Mucosa of descending colon (tissue), 3 donors: ENCODE results near the gene CCDC157. TPM values are rescaled to one million over a fixed set of nuclear protein-coding genes. Genes with fewer than 3 reads are reported as not detected.

Experiments used
- ATAC-seq: fragments of 200-7000 bp; cut with Tn5 transposase; one replicate; pipeline ENCODE4 v1.9.1; 2020; ENCODE audit warnings: mild to moderate bottlenecking, moderate library complexity
- DNase-seq, 3 donors: peaks; one replicate each; pipeline ENCODE4 v3.0.0-alpha.2; 2020
- H3K36me3 ChIP-seq: fragments of 200-600 bp; one replicate; pipeline ENCODE4 v1.8.0; 2021; ENCODE audit warnings: low read depth, mild to moderate bottlenecking
- H3K4me1 ChIP-seq: fragments of 200-600 bp; one replicate; pipeline ENCODE4 v1.8.0; 2021; ENCODE audit warnings: low read depth, mild to moderate bottlenecking
- H3K4me3 ChIP-seq: fragments of 200-600 bp; one replicate; pipeline ENCODE4 v1.8.0; 2021; ENCODE audit warnings: mild to moderate bottlenecking
- H3K9me3 ChIP-seq: fragments of 200-600 bp; one replicate; pipeline ENCODE4 v1.8.0; 2021; ENCODE audit warnings: mild to moderate bottlenecking
- CTCF ChIP-seq: fragments of 200-600 bp; IDR thresholded peaks from one replicate; pipeline ENCODE4 v1.8.0; 2022; ENCODE audit warnings: antibody characterized with exemption, mild to moderate bottlenecking
- intact Hi-C, 2 donors: fragments of 100-400 bp; cut with DNase I in 1 of 2; cut with micrococcal nuclease in 1 of 2; formaldehyde crosslinking; loops; one replicate each; pipeline versions ENCODE4 v1.11.0 to v1.11.1; 2022; cut with DNase I, micrococcal nuclease
- long read RNA-seq, 2 donors: library from polyadenylated mRNA; unstranded; transcript quantifications; one replicate each; pipeline ENCODE4 v2.0.0, GENCODE V29; 2019 to 2021
- total RNA-seq, 3 donors: library from RNA; stranded (reverse); fragmentation: NEBNext Ultra II Directional in 2 of 3; extraction: Animal tissue kit (Norgen Biotek cat#: 25700) in 2 of 3; gene quantifications; one replicate each; pipeline versions ENCODE4 v1.2.1 to v1.2.4, GENCODE V29; 2021 to 2023
- donor health status: DM: no; HTN: no; CAD: no; lungs with moderate emphysema.
- donor health status: DM: no; HTN: no; CAD: no.
- donor health status: DM: no; HTN: yes; CAD: no.

The CCDC157 gene
- 1 to 10 TPM; 1.6 to 2.2 (median 1.8) TPM for total RNA-seq
- long read RNA-seq, donor 1, partial matches to known transcripts = 0 of 4 reads
- long read RNA-seq, donor 1, other reads (novel, unspliced or antisense) = 4 of 4 reads
- long read RNA-seq, donor 2 = 0 reads

GRCh38 chr22:30356449-30357235 lies at the start of gene CCDC157, which contains the start of gene SF3A1:
Gene CCDC157 (plus strand): TSS chr22:30357007. CDS start chr22:30366001, 8,994 bp downstream.
Gene SF3A1 (minus strand): TSS chr22:30356894. CDS start chr22:30356792, 102 bp downstream.
- intact Hi-C loops = no loop called here

GRCh38 chr22:30307041-30307574 lies 49.7 kb upstream of the CCDC157 start:
- no peak for TF ChIP-seq CTCF
- Histone ChIP-seq H3K9me3 (no peaks in the 10 kb centered on the region), H3K4me1 (peaks cover 88% of the 10 kb centered on the region), H3K36me3 (no peaks in the 10 kb centered on the region), H3K4me3 (no peak overlapping the region)
- ATAC-seq (no peak), DNase-seq (no peak)
- intact Hi-C loops = no loop called here

More at GRCh38 chr22:30356449-30357235, at the start of gene CCDC157, which contains the start of gene SF3A1:
- DNase-seq (peak; percentile 90 to 92 (median 91)), ATAC-seq (peak; percentile 99)
- H3K4me1 ChIP-seq = peaks cover 24% of the 10 kb centered on the region
- H3K9me3 ChIP-seq = no peaks in the 10 kb centered on the region
- no peak for TF ChIP-seq CTCF
- peak within 1 kb of the TSS; percentile 56 for H3K4me3 ChIP-seq
- no peaks in the 10 kb centered on the region for H3K36me3 ChIP-seq

GRCh38 chr22:30308093-30308492 lies 48.7 kb upstream of the CCDC157 start:
- ATAC-seq (no peak), DNase-seq (no peak)
- Histone ChIP-seq H3K9me3 (no peaks in the 10 kb centered on the region), H3K4me3 (no peak overlapping the region), H3K36me3 (no peaks in the 10 kb centered on the region), H3K4me1 (peaks cover 91% of the 10 kb centered on the region)
- intact Hi-C loops = no loop called here
- no peak for TF ChIP-seq CTCF

- Histone ChIP-seq H3K9me3 (no peaks in the 10 kb centered on the region), H3K4me1 (peaks cover 88% of the 10 kb centered on the region), H3K4me3 (no peak overlapping the region), H3K36me3 (no peaks in the 10 kb centered on the region)
- no peak for TF ChIP-seq CTCF
- DNase-seq (no peak), ATAC-seq (no peak)
- intact Hi-C loops = no loop called here
Observed at GRCh38 chr22:30308518-30309230, 48.1 kb upstream of the CCDC157 start.

GRCh38 chr22:30309951-30310741 lies 46.7 kb upstream of the CCDC157 start:
- Histone ChIP-seq H3K9me3 (no peaks in the 10 kb centered on the region), H3K4me1 (peaks cover 88% of the 10 kb centered on the region), H3K36me3 (no peaks in the 10 kb centered on the region), H3K4me3 (no peak overlapping the region)
- no peak for TF ChIP-seq CTCF
- peak; percentile 71 for ATAC-seq
- intact Hi-C loops = no loop called here
- DNase-seq = peak in 2 of 3 donors; percentile 55 to 73
